Heart right ventricle (tissue), 16 donors: Measurements from ENCODE around the gene TOPBP1. TPM values are rescaled to one million over a fixed set of nuclear protein-coding genes. Genes with fewer than 3 reads are reported as not detected.

ENCODE experiments used
- ATAC-seq, 8 donors: fragments of 200-7000 bp; cut with Tn5 transposase; one replicate each; pipeline ENCODE4 v1.9.1; 2020; ENCODE audit warnings: mild to moderate bottlenecking in 8 of 8, moderate library complexity in 8 of 8, moderate number of reproducible peaks in 1 of 8
- DNase-seq, 2 donors: peaks; one replicate each; pipeline ENCODE4 v3.0.0-alpha.2; 2020
- H3K27ac ChIP-seq, 10 donors: fragments of 200-600 bp; sonication (generic) in 2 of 10; one replicate each; pipeline versions ENCODE4 v1.5.0 to v1.8.0; 2020 to 2022; ENCODE audit warnings: mild to moderate bottlenecking in 3 of 10
- H3K27me3 ChIP-seq, 7 donors: fragments of 200-600 bp; one replicate each; pipeline ENCODE4 v1.8.0; 2021 to 2022; ENCODE audit warnings: mild to moderate bottlenecking in 2 of 7
- H3K36me3 ChIP-seq, 9 donors: fragments of 200-600 bp; sonication (generic) in 1 of 9; one replicate each; pipeline versions ENCODE4 v1.5.0 to v1.8.0; 2020 to 2022; ENCODE audit warnings: mild to moderate bottlenecking in 2 of 9
- H3K4me1 ChIP-seq, 9 donors: fragments of 200-600 bp; sonication (generic) in 1 of 9; one replicate each; pipeline versions ENCODE4 v1.5.0 to v1.8.0; 2020 to 2022; ENCODE audit warnings: mild to moderate bottlenecking in 4 of 9
- H3K4me3 ChIP-seq, 10 donors: fragments of 200-600 bp; sonication (generic) in 2 of 10; one replicate each; pipeline versions ENCODE4 v1.5.0 to v1.8.0; 2020 to 2022; ENCODE audit warnings: mild to moderate bottlenecking in 7 of 10, moderate library complexity in 2 of 10
- H3K9me3 ChIP-seq, 11 donors: fragments of 200-600 bp in 10 of 11; sonication (generic) in 2 of 11; one replicate each; pipeline versions ENCODE4 v1.5.0 to v1.8.0; 2013 to 2022; ENCODE audit warnings: mild to moderate bottlenecking in 2 of 11, control low read depth in 1 of 11, moderate library complexity in 1 of 11
- CTCF ChIP-seq, 9 donors: fragments of 200-600 bp; sonication (generic) in 2 of 9; IDR thresholded peaks; one replicate each; pipeline versions ENCODE4 v1.5.0 to v1.8.0; 2021 to 2022; ENCODE audit warnings: antibody characterized with exemption in 9 of 9, mild to moderate bottlenecking in 5 of 9, moderate library complexity in 1 of 9
- WGBS, 2 donors: extraction: QIAGEN DNeasy Blood & Tissue Kit; methylation state at CpG; one replicate each; pipeline ENCODE4 v1.1.7; 2013; ENCODE audit warnings: inconsistent platforms in 1 of 2; 5-methylcytosine and 5-hydroxymethylcytosine counted together
- intact Hi-C, 10 donors: fragments of 100-400 bp; cut with DNase I; formaldehyde crosslinking; loops; one replicate each; pipeline versions ENCODE4 v1.11.1 to v1.14.2; 2022
- polyA plus RNA-seq, 2 donors: library from polyadenylated mRNA; stranded (reverse); fragments of 200-250 nt; gene quantifications; one replicate each; pipeline ENCODE4 v1.2.3, GENCODE V29; 2013
- total RNA-seq, 10 donors: library from RNA; stranded (reverse); fragmentation: NEBNext Ultra II Directional in 3 of 10; extraction: Animal tissue kit (Norgen Biotek cat#: 25700) in 3 of 10; gene quantifications; one replicate each; pipeline versions ENCODE4 v1.2.1 to v1.2.4, GENCODE V29; 2021 to 2023
- donor health status: Arrhythmogenic right ventricular cardiomyopathy.
- donor health status: ischemic (EF 13 %, LVEDD 7.1; RV severe dilation, severe dysfunction).
- donor health status: healthy with polysubstance abuse.
- donor health status: DM: no; HTN: yes; CAD: no.
- donor health status: DM: no; HTN: no; CAD: no.
- donor health status: ischemic (EF 25% LVEDD 6.9; RV normal size, moderate dysfunction).
- donor health status: ischemic (EF 25% LVEDD 5.7; RV mildly dilated, moderate dysfunction).
- donor health status: healthy.
- donor health status: DM: yes; HTN: yes; CAD: no.
- donor health status: Ischemic cardiomyopathy.
- donor health status: ischemic (EF 35%, LVEDD 5.7; RV mildly dilated, moderate dysfunction).
- donor health status: nonischemic (EF 11% LVEDD 7.7; RV severe dilation, severe dysfunction).
- donor health status: DM: yes; HTN: yes; CAD: no.
- donor health status: PGD.
- donor health status: ischemic (EF 29% LVEDD 5.4; RV normal size, mild dysfunction).
- donor health status: nonischemic (EF 23%, LVEDD 6.1; RV moderate dilation, normal function).

The TOPBP1 gene
- total and polyA plus RNA-seq, 12 donors, result 5.7 to 11.8 (median 10.8) TPM

GRCh38 chr3:133611534-133611933 is 50.2 kb downstream of the TOPBP1 start:
- Histone ChIP-seq H3K36me3 (peaks cover 0 to 98% (median 46%) of the 10 kb centered on the region in 9 donors), H3K27me3 (no peaks in the 10 kb centered on the region), H3K4me3 (no peak overlapping the region), H3K9me3 (no peaks in the 10 kb centered on the region), H3K4me1 (no peaks in the 10 kb centered on the region), H3K27ac (no peak overlapping the region)
- DNase-seq (no peak), ATAC-seq (no peak)
- 99% methylated on average over 2 of the region's 2 CpGs for WGBS, 2 donors
- intact Hi-C loops, result no loop called here
- no peak for TF ChIP-seq CTCF (IDR thresholded peaks at IDR 0.05)

GRCh38 chr3:133610031-133610430 is 51.7 kb downstream of the TOPBP1 start:
- Histone ChIP-seq H3K27ac (no peak overlapping the region), H3K4me3 (no peak overlapping the region), H3K9me3 (no peaks in the 10 kb centered on the region), H3K36me3 (peaks cover 0 to 97% (median 41%) of the 10 kb centered on the region in 9 donors), H3K27me3 (no peaks in the 10 kb centered on the region), H3K4me1 (no peaks in the 10 kb centered on the region)
- TF ChIP-seq CTCF (IDR thresholded peaks at IDR 0.05), result no peak
- DNase-seq (no peak), ATAC-seq (no peak)
- intact Hi-C loops, result no loop called here

- no peaks in the 10 kb centered on the region for H3K27me3 ChIP-seq
- H3K9me3 ChIP-seq, result no peaks in the 10 kb centered on the region
- TF ChIP-seq CTCF (IDR thresholded peaks at IDR 0.05), result no peak
- H3K36me3 ChIP-seq, result peaks cover 0 to 98% (median 41%) of the 10 kb centered on the region in 9 donors
- no peaks in the 10 kb centered on the region for H3K4me1 ChIP-seq
- H3K27ac ChIP-seq, result no peak overlapping the region
- ATAC-seq (no peak), DNase-seq (no peak)
- 68 to 75% methylated on average over 2 of the region's 2 CpGs for WGBS, 2 donors
- H3K4me3 ChIP-seq, result no peak overlapping the region
- intact Hi-C loops, result no loop called here
These were observed 53.4 kb downstream of the TOPBP1 start for GRCh38 chr3:133608388-133608787.

GRCh38 chr3:133607816-133608215 is 53.9 kb downstream of the TOPBP1 start:
- Histone ChIP-seq H3K9me3 (no peaks in the 10 kb centered on the region), H3K36me3 (peaks cover 0 to 96% (median 41%) of the 10 kb centered on the region in 9 donors), H3K4me3 (no peak overlapping the region), H3K27me3 (no peaks in the 10 kb centered on the region), H3K4me1 (no peaks in the 10 kb centered on the region), H3K27ac (no peak overlapping the region)
- 96 to 97% methylated on average over 1 of the region's 1 CpG for WGBS, 2 donors
- intact Hi-C loops, result loop anchor here in 1 of 10 donors (2.0 kb wide), 1 partner anchor 61 kb away; no protein-coding TSS in a partner anchor
- DNase-seq, result no peak
- TF ChIP-seq CTCF (IDR thresholded peaks at IDR 0.05), result no peak
- no peak for ATAC-seq
